ENCODE data around the gene CALR3.

- TF ChIP-seq POLR2A (IDR thresholded peaks at IDR 0.05; ENCODE audit: low read depth, low read length) (peak; percentile 52), POLR2AphosphoS5 (IDR thresholded peaks at IDR 0.05; ENCODE audit: low read depth, low read length) (peak; percentile 67; the same call in 1 of the 2 replicates)
Observed at GRCh38 chr19:16495982-16496612, at the start of gene CALR3, which contains the start of gene C19orf44.
